ENCODE measurements around the gene KRT38. TPM values are rescaled to one million over a fixed set of nuclear protein-coding genes. Genes with fewer than 3 reads are reported as not detected.

Gene KRT38
- total and polyA plus RNA-seq, 4 donors, result not detected

GRCh38 chr17:41480581-41480980 is 39.8 kb upstream of the KRT38 start:
- H3K27ac ChIP-seq (ENCODE audit: low read depth in 1 of 2, low read length in 2 of 2), result no peak overlapping the region
- intact Hi-C loops (cut with DNase I), result no loop called here

GRCh38 chr17:41480136-41480535 is 39.4 kb upstream of the KRT38 start:
- no peak overlapping the region for H3K4me3 ChIP-seq (ENCODE audit: low read length in 2 of 2)
- WGBS, 2 donors, result 63 to 69% methylated on average over 2 of the region's 2 CpGs
- no peak overlapping the region for H3K27ac ChIP-seq (ENCODE audit: low read depth in 1 of 2, low read length in 2 of 2)
- ATAC-seq (ENCODE audit: low FRiP score) (no peak), DNase-seq (no peak)
- H3K4me1 ChIP-seq (ENCODE audit: control insufficient read depth in 1 of 2, insufficient read depth in 2 of 2, low read length in 2 of 2), result no peaks in the 10 kb centered on the region
- H3K27me3 ChIP-seq (ENCODE audit: control insufficient read depth in 1 of 2, insufficient read depth in 2 of 2, low read length in 1 of 2), result no peaks in the 10 kb centered on the region
- H3K9me3 ChIP-seq (ENCODE audit: control insufficient read depth, low read length), result no peaks in the 10 kb centered on the region
- H3K36me3 ChIP-seq (ENCODE audit: control insufficient read depth in 1 of 2, insufficient read depth in 2 of 2, low read length in 1 of 2), result no peaks in the 10 kb centered on the region
- intact Hi-C loops (cut with DNase I), result no loop called here

More at GRCh38 chr17:41480581-41480980, 39.8 kb upstream of the KRT38 start:
- no peak overlapping the region for H3K4me3 ChIP-seq (ENCODE audit: low read length in 2 of 2)
- DNase-seq (no peak), ATAC-seq (ENCODE audit: low FRiP score) (no peak)
- H3K36me3 ChIP-seq (ENCODE audit: control insufficient read depth in 1 of 2, insufficient read depth in 2 of 2, low read length in 1 of 2), result no peaks in the 10 kb centered on the region
- 94 to 97% methylated on average over 10 of the region's 10 CpGs for WGBS, 2 donors
- no peaks in the 10 kb centered on the region for H3K4me1 ChIP-seq (ENCODE audit: control insufficient read depth in 1 of 2, insufficient read depth in 2 of 2, low read length in 2 of 2)
- H3K9me3 ChIP-seq (ENCODE audit: control insufficient read depth, low read length), result no peaks in the 10 kb centered on the region
- no peaks in the 10 kb centered on the region for H3K27me3 ChIP-seq (ENCODE audit: control insufficient read depth in 1 of 2, insufficient read depth in 2 of 2, low read length in 1 of 2)

GRCh38 chr17:41478237-41478636 is 37.5 kb upstream of the KRT38 start:
- Histone ChIP-seq H3K4me3 (ENCODE audit: low read length in 2 of 2) (no peak overlapping the region), H3K9me3 (ENCODE audit: control insufficient read depth, low read length) (no peaks in the 10 kb centered on the region), H3K27me3 (ENCODE audit: control insufficient read depth in 1 of 2, insufficient read depth in 2 of 2, low read length in 1 of 2) (no peaks in the 10 kb centered on the region), H3K4me1 (ENCODE audit: control insufficient read depth in 1 of 2, insufficient read depth in 2 of 2, low read length in 2 of 2) (no peaks in the 10 kb centered on the region), H3K27ac (ENCODE audit: low read depth in 1 of 2, low read length in 2 of 2) (no peak overlapping the region), H3K36me3 (ENCODE audit: control insufficient read depth in 1 of 2, insufficient read depth in 2 of 2, low read length in 1 of 2) (no peaks in the 10 kb centered on the region)
- 82 to 86% methylated on average over 8 of the region's 8 CpGs for WGBS, 2 donors
- ATAC-seq (ENCODE audit: low FRiP score) (no peak), DNase-seq (no peak)
- intact Hi-C loops (cut with DNase I), result no loop called here

- intact Hi-C loops (cut with DNase I), result no loop called here
- H3K27ac ChIP-seq (ENCODE audit: low read depth in 1 of 2, low read length in 2 of 2), result no peak overlapping the region
- ATAC-seq (ENCODE audit: low FRiP score), result no peak
- no peaks in the 10 kb centered on the region for H3K4me1 ChIP-seq (ENCODE audit: control insufficient read depth in 1 of 2, insufficient read depth in 2 of 2, low read length in 2 of 2)
- WGBS, 2 donors, result 88% methylated on average over 22 of the region's 22 CpGs
- H3K9me3 ChIP-seq (ENCODE audit: control insufficient read depth, low read length), result no peaks in the 10 kb centered on the region
- H3K4me3 ChIP-seq (ENCODE audit: low read length in 2 of 2), result no peak overlapping the region
- no peak for DNase-seq
- H3K36me3 ChIP-seq (ENCODE audit: control insufficient read depth in 1 of 2, insufficient read depth in 2 of 2, low read length in 1 of 2), result no peaks in the 10 kb centered on the region
- H3K27me3 ChIP-seq (ENCODE audit: control insufficient read depth in 1 of 2, insufficient read depth in 2 of 2, low read length in 1 of 2), result no peaks in the 10 kb centered on the region
Observed at GRCh38 chr17:41476866-41477815, 36.4 kb upstream of the KRT38 start.

GRCh38 chr17:41475421-41475820 is 34.6 kb upstream of the KRT38 start:
- ATAC-seq (ENCODE audit: low FRiP score), result no peak
- H3K4me1 ChIP-seq (ENCODE audit: control insufficient read depth in 1 of 2, insufficient read depth in 2 of 2, low read length in 2 of 2), result no peaks in the 10 kb centered on the region
- 95% methylated on average over 4 of the region's 4 CpGs for WGBS, 2 donors
- no peak overlapping the region for H3K4me3 ChIP-seq (ENCODE audit: low read length in 2 of 2)
- no peak for DNase-seq
- no peaks in the 10 kb centered on the region for H3K36me3 ChIP-seq (ENCODE audit: control insufficient read depth in 1 of 2, insufficient read depth in 2 of 2, low read length in 1 of 2)
- H3K27me3 ChIP-seq (ENCODE audit: control insufficient read depth in 1 of 2, insufficient read depth in 2 of 2, low read length in 1 of 2), result no peaks in the 10 kb centered on the region
- intact Hi-C loops (cut with DNase I), result no loop called here
- no peaks in the 10 kb centered on the region for H3K9me3 ChIP-seq (ENCODE audit: control insufficient read depth, low read length)
- H3K27ac ChIP-seq (ENCODE audit: low read depth in 1 of 2, low read length in 2 of 2), result no peak overlapping the region

GRCh38 chr17:41474863-41475262 is 34.1 kb upstream of the KRT38 start:
- H3K36me3 ChIP-seq (ENCODE audit: control insufficient read depth in 1 of 2, insufficient read depth in 2 of 2, low read length in 1 of 2), result no peaks in the 10 kb centered on the region
- intact Hi-C loops (cut with DNase I), result no loop called here
- DNase-seq (no peak), ATAC-seq (ENCODE audit: low FRiP score) (no peak)
- no peak overlapping the region for H3K27ac ChIP-seq (ENCODE audit: low read depth in 1 of 2, low read length in 2 of 2)
- 60 to 65% methylated on average over 8 of the region's 8 CpGs for WGBS, 2 donors
- no peaks in the 10 kb centered on the region for H3K9me3 ChIP-seq (ENCODE audit: control insufficient read depth, low read length)
- no peak overlapping the region for H3K4me3 ChIP-seq (ENCODE audit: low read length in 2 of 2)
- H3K4me1 ChIP-seq (ENCODE audit: control insufficient read depth in 1 of 2, insufficient read depth in 2 of 2, low read length in 2 of 2), result no peaks in the 10 kb centered on the region
- no peaks in the 10 kb centered on the region for H3K27me3 ChIP-seq (ENCODE audit: control insufficient read depth in 1 of 2, insufficient read depth in 2 of 2, low read length in 1 of 2)

GRCh38 chr17:41468346-41468745 is 27.6 kb upstream of the KRT38 start:
- Histone ChIP-seq H3K9me3 (ENCODE audit: control insufficient read depth, low read length) (peaks cover 7% of the 10 kb centered on the region), H3K36me3 (ENCODE audit: control insufficient read depth in 1 of 2, insufficient read depth in 2 of 2, low read length in 1 of 2) (no peaks in the 10 kb centered on the region), H3K27me3 (ENCODE audit: control insufficient read depth in 1 of 2, insufficient read depth in 2 of 2, low read length in 1 of 2) (no peaks in the 10 kb centered on the region), H3K27ac (ENCODE audit: low read depth in 1 of 2, low read length in 2 of 2) (no peak overlapping the region), H3K4me3 (ENCODE audit: low read length in 2 of 2) (no peak overlapping the region), H3K4me1 (ENCODE audit: control insufficient read depth in 1 of 2, insufficient read depth in 2 of 2, low read length in 2 of 2) (no peaks in the 10 kb centered on the region)
- ATAC-seq (ENCODE audit: low FRiP score) (no peak), DNase-seq (no peak)
- intact Hi-C loops (cut with DNase I), result no loop called here

GRCh38 chr17:41467561-41467960 is 26.8 kb upstream of the KRT38 start:
- intact Hi-C loops (cut with DNase I), result no loop called here
- no peak overlapping the region for H3K27ac ChIP-seq (ENCODE audit: low read depth in 1 of 2, low read length in 2 of 2)
- no peak overlapping the region for H3K4me3 ChIP-seq (ENCODE audit: low read length in 2 of 2)
- no peak for DNase-seq
- WGBS, 2 donors, result 34 to 37% methylated on average over 4 of the region's 4 CpGs
- no peaks in the 10 kb centered on the region for H3K4me1 ChIP-seq (ENCODE audit: control insufficient read depth in 1 of 2, insufficient read depth in 2 of 2, low read length in 2 of 2)
- no peaks in the 10 kb centered on the region for H3K36me3 ChIP-seq (ENCODE audit: control insufficient read depth in 1 of 2, insufficient read depth in 2 of 2, low read length in 1 of 2)
- peaks cover 7% of the 10 kb centered on the region for H3K9me3 ChIP-seq (ENCODE audit: control insufficient read depth, low read length)
- ATAC-seq (ENCODE audit: low FRiP score), result no peak
- H3K27me3 ChIP-seq (ENCODE audit: control insufficient read depth in 1 of 2, insufficient read depth in 2 of 2, low read length in 1 of 2), result no peaks in the 10 kb centered on the region

- WGBS, 2 donors, result 88 to 91% methylated on average over 14 of the region's 14 CpGs
- H3K4me1 ChIP-seq (ENCODE audit: control insufficient read depth in 1 of 2, insufficient read depth in 2 of 2, low read length in 2 of 2), result no peaks in the 10 kb centered on the region
- no peak within 1 kb of the TSS for H3K4me3 ChIP-seq (ENCODE audit: low read length in 2 of 2)
- DNase-seq (no peak), ATAC-seq (ENCODE audit: low FRiP score) (no peak)
- intact Hi-C loops (cut with DNase I), result no loop called here
- H3K9me3 ChIP-seq (ENCODE audit: control insufficient read depth, low read length), result peaks cover 7% of the 10 kb centered on the region
- H3K36me3 ChIP-seq (ENCODE audit: control insufficient read depth in 1 of 2, insufficient read depth in 2 of 2, low read length in 1 of 2), result no peaks in the 10 kb centered on the region
- H3K27ac ChIP-seq (ENCODE audit: low read depth in 1 of 2, low read length in 2 of 2), result no peak within 1 kb of the TSS
- H3K27me3 ChIP-seq (ENCODE audit: control insufficient read depth in 1 of 2, insufficient read depth in 2 of 2, low read length in 1 of 2), result no peaks in the 10 kb centered on the region
Observed at GRCh38 chr17:41466988-41467387, 26.2 kb upstream of the KRT38 start, which contains the start of gene KRT32. Gene KRT32, minus strand, starts transcription at chr17:41467386. Its CDS starts 61 bp downstream, at chr17:41467325.

Measured in aorta (tissue), 5 donors.